KMS-11 (cell line): ENCODE results near the gene MINPP1.

Experiments used
- H2AFZ ChIP-seq: fragments of 200-600 bp; sonication (generic); 2 replicates; pipeline ENCODE4 v1.6.1; 2016; ENCODE audit warnings: antibody characterized with exemption, mixed run types, low read depth
- H3K27ac ChIP-seq: fragments of 200-600 bp; sonication (generic); 2 replicates; pipeline ENCODE4 v1.6.1; 2016; ENCODE audit warnings: mild to moderate bottlenecking, mixed run types
- H3K27me3 ChIP-seq: fragments of 200-600 bp; sonication (generic); 2 replicates; pipeline ENCODE4 v1.6.1; 2017; ENCODE audit warnings: mild to moderate bottlenecking, low read depth, mixed run types, moderate library complexity; ENCODE audit not compliant: insufficient read depth
- H3K36me3 ChIP-seq: fragments of 200-600 bp; sonication (generic); 2 replicates; pipeline ENCODE4 v1.6.1; 2017; ENCODE audit warnings: mild to moderate bottlenecking, mixed run types; ENCODE audit not compliant: insufficient read depth
- H3K4me1 ChIP-seq: fragments of 200-600 bp; sonication (generic); 2 replicates; pipeline ENCODE4 v1.6.1; 2016; ENCODE audit warnings: mild to moderate bottlenecking, low read depth, mixed run types; ENCODE audit not compliant: poor library complexity, severe bottlenecking
- H3K4me2 ChIP-seq: fragments of 200-600 bp; sonication (generic); 2 replicates; pipeline ENCODE4 v1.7.0; 2016; ENCODE audit warnings: mild to moderate bottlenecking, mixed run types
- H3K4me3 ChIP-seq: fragments of 200-600 bp; sonication (generic); IDR thresholded peaks from 2 replicates; pipeline ENCODE4 v1.6.1; 2017; ENCODE audit warnings: low read depth, low read length, mixed read lengths; ENCODE audit not compliant: insufficient read depth
- H3K79me2 ChIP-seq: fragments of 200-600 bp; sonication (generic); 2 replicates; pipeline ENCODE4 v1.6.1; 2016; ENCODE audit warnings: low read depth, mixed run types; ENCODE audit not compliant: insufficient read depth
- H3K9ac ChIP-seq: fragments of 200-600 bp; sonication (generic); 2 replicates; pipeline ENCODE4 v1.6.1; 2016; ENCODE audit warnings: mild to moderate bottlenecking, mixed run types
- H4K20me1 ChIP-seq: fragments of 200-600 bp; sonication (generic); 2 replicates; pipeline ENCODE4 v1.6.1; 2016; ENCODE audit warnings: mild to moderate bottlenecking, mixed run types; ENCODE audit not compliant: insufficient read depth
- TF ChIP-seq, protein P1 (sequence below): fragments of 200-600 bp; sonication (generic); conservative IDR thresholded peaks from 2 replicates; pipeline ENCODE4 v1.6.1; 2017; ENCODE audit warnings: low read depth, mild to moderate bottlenecking, antibody characterized with exemption, low read length, moderate library complexity, mixed read lengths

MINPP1 gene

DNA sequence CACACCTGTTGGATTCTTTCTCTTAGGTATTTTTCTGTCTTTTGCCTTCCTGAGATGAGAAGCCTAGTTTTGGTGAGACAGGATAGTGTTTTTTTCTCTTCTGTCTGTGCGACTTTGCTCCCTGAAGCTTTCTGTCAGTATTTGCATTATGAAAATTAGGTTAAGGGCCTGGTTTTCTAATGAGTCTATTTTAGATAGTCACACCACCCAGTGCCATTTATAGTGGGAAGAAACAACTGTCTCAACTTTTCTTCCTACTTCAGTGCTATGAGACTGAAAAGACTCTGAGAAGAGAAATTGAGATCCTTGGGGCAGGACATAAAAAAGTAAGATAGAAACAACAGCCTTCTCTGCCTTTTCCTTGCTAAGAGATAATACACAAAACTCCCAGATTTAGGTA, 53.6 kb downstream of the MINPP1 start:
- H3K9ac ChIP-seq, result no peak overlapping the region
- H4K20me1 ChIP-seq, result no peaks in the 10 kb centered on the region
- H3K4me1 ChIP-seq, result no peaks in the 10 kb centered on the region
- H3K27me3 ChIP-seq, result no peaks in the 10 kb centered on the region
- H3K79me2 ChIP-seq, result no peaks in the 10 kb centered on the region
- H3K4me2 ChIP-seq, result no peak overlapping the region
- H2AFZ ChIP-seq, result no peak overlapping the region
- 0 out of 2 replicates have a peak, but pooled peaks cover under 1% of the 10 kb centered on the region for H3K36me3 ChIP-seq
- TF ChIP-seq, protein P1, sequence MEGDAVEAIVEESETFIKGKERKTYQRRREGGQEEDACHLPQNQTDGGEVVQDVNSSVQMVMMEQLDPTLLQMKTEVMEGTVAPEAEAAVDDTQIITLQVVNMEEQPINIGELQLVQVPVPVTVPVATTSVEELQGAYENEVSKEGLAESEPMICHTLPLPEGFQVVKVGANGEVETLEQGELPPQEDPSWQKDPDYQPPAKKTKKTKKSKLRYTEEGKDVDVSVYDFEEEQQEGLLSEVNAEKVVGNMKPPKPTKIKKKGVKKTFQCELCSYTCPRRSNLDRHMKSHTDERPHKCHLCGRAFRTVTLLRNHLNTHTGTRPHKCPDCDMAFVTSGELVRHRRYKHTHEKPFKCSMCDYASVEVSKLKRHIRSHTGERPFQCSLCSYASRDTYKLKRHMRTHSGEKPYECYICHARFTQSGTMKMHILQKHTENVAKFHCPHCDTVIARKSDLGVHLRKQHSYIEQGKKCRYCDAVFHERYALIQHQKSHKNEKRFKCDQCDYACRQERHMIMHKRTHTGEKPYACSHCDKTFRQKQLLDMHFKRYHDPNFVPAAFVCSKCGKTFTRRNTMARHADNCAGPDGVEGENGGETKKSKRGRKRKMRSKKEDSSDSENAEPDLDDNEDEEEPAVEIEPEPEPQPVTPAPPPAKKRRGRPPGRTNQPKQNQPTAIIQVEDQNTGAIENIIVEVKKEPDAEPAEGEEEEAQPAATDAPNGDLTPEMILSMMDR, result no peak
- H3K27ac ChIP-seq, result no peak overlapping the region
- no peak overlapping the region for H3K4me3 ChIP-seq

DNA sequence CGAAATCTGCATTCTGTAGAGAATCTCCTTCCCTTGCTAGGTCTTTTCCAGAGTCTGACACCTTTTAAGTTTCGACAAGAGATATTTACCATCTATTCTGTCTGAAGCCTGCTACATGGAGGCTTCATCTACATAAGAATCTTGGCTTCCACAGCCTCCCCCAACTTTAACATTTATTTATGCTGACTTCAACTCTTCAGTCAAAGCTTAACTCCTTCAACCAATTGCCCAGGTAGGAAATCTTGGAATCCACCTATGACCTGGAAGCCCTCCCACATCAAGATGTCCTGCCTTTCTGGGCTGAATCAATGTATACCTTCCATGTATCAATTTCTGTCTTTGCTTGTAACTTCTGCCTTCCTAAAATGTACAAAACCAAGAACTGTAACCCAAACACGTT, 54.7 kb downstream of the MINPP1 start:
- no peaks in the 10 kb centered on the region for H3K79me2 ChIP-seq
- no peaks in the 10 kb centered on the region for H3K36me3 ChIP-seq
- H2AFZ ChIP-seq, result no peak overlapping the region
- H4K20me1 ChIP-seq, result no peaks in the 10 kb centered on the region
- no peaks in the 10 kb centered on the region for H3K27me3 ChIP-seq
- no peak overlapping the region for H3K27ac ChIP-seq
- TF ChIP-seq, protein P1, result no peak
- H3K4me1 ChIP-seq, result no peaks in the 10 kb centered on the region
- no peak overlapping the region for H3K9ac ChIP-seq
- no peak overlapping the region for H3K4me2 ChIP-seq
- H3K4me3 ChIP-seq, result no peak overlapping the region

DNA sequence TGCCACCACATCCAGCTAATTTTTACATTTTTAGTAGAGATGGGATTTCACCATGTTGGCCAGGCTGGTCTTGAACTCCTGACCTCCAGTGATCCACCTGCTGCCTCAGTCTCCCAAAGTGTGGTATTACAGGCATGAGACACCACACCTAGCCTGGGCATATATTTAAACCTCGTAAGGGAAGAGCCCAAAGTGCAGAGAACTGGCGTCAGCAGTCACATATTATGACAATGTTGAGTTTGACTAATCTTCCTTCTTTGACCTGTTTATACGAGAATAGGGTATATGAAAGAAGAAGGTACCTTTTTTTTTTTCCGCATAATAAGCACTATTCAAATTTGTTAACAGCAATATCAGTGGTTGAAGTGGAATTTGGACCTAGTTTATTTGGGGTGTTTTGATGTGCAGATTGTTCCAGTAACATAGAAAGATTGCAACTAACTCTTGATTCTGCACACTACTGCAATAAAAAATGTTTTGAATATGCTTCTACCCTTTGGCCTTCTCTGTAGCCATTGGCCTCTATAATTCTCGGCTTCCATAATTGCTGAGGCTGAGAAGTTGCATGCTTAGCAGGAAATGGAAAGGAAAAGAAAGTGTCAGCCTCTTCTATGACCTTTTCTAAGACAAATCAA, 55.9 kb downstream of the MINPP1 start:
- no peak overlapping the region for H3K27ac ChIP-seq
- H3K4me3 ChIP-seq, result no peak overlapping the region
- H3K4me1 ChIP-seq, result no peaks in the 10 kb centered on the region
- no peaks in the 10 kb centered on the region for H3K79me2 ChIP-seq
- H3K4me2 ChIP-seq, result no peak overlapping the region
- no peaks in the 10 kb centered on the region for H3K27me3 ChIP-seq
- no peaks in the 10 kb centered on the region for H3K36me3 ChIP-seq
- no peak overlapping the region for H3K9ac ChIP-seq
- TF ChIP-seq, protein P1, result no peak
- H2AFZ ChIP-seq, result no peak overlapping the region
- no peaks in the 10 kb centered on the region for H4K20me1 ChIP-seq

DNA sequence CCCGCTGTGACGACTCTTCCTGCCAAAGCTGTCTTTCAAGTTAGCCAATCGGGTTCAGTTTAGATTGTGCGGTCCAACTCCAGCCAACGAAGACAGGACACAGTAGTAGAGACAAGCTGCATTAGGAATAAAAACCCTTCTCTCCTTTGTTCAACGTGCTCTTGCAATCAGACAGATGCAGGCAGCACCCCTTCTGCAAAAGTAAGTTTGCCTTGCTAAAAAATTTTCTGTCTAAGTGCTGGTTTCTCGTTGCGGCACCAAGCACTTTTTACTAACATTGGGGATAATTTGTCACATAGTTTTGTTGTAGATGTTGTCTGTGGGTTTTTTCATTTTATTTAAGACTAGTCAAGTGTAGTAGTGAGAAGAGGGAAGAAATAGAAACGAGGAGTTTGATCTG, 58.1 kb downstream of the MINPP1 start:
- Histone ChIP-seq H3K4me2 (no peak overlapping the region), H3K36me3 (no peaks in the 10 kb centered on the region), H3K4me3 (no peak overlapping the region), H3K27ac (no peak overlapping the region), H3K9ac (no peak overlapping the region), H3K4me1 (no peaks in the 10 kb centered on the region), H3K27me3 (no peaks in the 10 kb centered on the region), H3K79me2 (no peaks in the 10 kb centered on the region), H2AFZ (no peak overlapping the region), H4K20me1 (no peaks in the 10 kb centered on the region)
- TF ChIP-seq, protein P1, result no peak
